Neutrophil (primary cell): ENCODE data around the gene CLEC17A.

Experiments used
- H3K27ac ChIP-seq: fragments of 200-600 bp; sonication (generic); 2 replicates; pipeline ENCODE4 v1.5.1; 2016; ENCODE audit warnings: mild to moderate bottlenecking, moderate library complexity
- H3K27me3 ChIP-seq: fragments of 200-600 bp; sonication (generic); 2 replicates; pipeline ENCODE4 v1.6.0; 2016; ENCODE audit warnings: mild to moderate bottlenecking
- H3K36me3 ChIP-seq: fragments of 200-600 bp; sonication (generic); 2 replicates; pipeline ENCODE4 v1.5.1; 2017
- H3K4me1 ChIP-seq, 2 experiments: fragments of 200-600 bp in 1 of 2; sonication (generic) in 1 of 2; 1 replicate in 1 of 2; 2 replicates in 1 of 2; pipeline versions ENCODE4 v1.5.1 to v1.6.1; 2013 to 2016; ENCODE audit warnings: low read depth in 1 of 2, low read length in 1 of 2, mild to moderate bottlenecking in 1 of 2, moderate library complexity in 1 of 2; ENCODE audit not compliant: control insufficient read depth in 1 of 2, insufficient read depth in 1 of 2
- H3K4me3 ChIP-seq, 2 experiments: fragments of 200-600 bp in 1 of 2; sonication (generic) in 1 of 2; 1 replicate in 1 of 2; 2 replicates in 1 of 2; pipeline ENCODE4 v1.5.1; 2013 to 2016; ENCODE audit warnings: low read depth in 1 of 2, low read length in 1 of 2, mild to moderate bottlenecking in 1 of 2, moderate library complexity in 1 of 2
- H3K9me3 ChIP-seq: fragments of 200-600 bp; sonication (generic); 2 replicates; pipeline ENCODE4 v1.5.1; 2016
- TF ChIP-seq, protein P1 (sequence below): fragments of 200-600 bp; sonication (generic); IDR thresholded peaks from 2 replicates; pipeline ENCODE4 v1.5.1; 2016; ENCODE audit warnings: antibody characterized with exemption

CLEC17A gene

GRCh38 chr19:14565298-14565679, 17.6 kb upstream of the CLEC17A start:
- TF ChIP-seq, protein P1, sequence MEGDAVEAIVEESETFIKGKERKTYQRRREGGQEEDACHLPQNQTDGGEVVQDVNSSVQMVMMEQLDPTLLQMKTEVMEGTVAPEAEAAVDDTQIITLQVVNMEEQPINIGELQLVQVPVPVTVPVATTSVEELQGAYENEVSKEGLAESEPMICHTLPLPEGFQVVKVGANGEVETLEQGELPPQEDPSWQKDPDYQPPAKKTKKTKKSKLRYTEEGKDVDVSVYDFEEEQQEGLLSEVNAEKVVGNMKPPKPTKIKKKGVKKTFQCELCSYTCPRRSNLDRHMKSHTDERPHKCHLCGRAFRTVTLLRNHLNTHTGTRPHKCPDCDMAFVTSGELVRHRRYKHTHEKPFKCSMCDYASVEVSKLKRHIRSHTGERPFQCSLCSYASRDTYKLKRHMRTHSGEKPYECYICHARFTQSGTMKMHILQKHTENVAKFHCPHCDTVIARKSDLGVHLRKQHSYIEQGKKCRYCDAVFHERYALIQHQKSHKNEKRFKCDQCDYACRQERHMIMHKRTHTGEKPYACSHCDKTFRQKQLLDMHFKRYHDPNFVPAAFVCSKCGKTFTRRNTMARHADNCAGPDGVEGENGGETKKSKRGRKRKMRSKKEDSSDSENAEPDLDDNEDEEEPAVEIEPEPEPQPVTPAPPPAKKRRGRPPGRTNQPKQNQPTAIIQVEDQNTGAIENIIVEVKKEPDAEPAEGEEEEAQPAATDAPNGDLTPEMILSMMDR, result no peak
- Histone ChIP-seq H3K27ac (no peak overlapping the region), H3K27me3 (no peaks in the 10 kb centered on the region), H3K4me1 (no peaks in the 10 kb centered on the region), H3K36me3 (peaks cover 40% of the 10 kb centered on the region), H3K4me3 (no peak overlapping the region), H3K9me3 (no peaks in the 10 kb centered on the region)

DNA sequence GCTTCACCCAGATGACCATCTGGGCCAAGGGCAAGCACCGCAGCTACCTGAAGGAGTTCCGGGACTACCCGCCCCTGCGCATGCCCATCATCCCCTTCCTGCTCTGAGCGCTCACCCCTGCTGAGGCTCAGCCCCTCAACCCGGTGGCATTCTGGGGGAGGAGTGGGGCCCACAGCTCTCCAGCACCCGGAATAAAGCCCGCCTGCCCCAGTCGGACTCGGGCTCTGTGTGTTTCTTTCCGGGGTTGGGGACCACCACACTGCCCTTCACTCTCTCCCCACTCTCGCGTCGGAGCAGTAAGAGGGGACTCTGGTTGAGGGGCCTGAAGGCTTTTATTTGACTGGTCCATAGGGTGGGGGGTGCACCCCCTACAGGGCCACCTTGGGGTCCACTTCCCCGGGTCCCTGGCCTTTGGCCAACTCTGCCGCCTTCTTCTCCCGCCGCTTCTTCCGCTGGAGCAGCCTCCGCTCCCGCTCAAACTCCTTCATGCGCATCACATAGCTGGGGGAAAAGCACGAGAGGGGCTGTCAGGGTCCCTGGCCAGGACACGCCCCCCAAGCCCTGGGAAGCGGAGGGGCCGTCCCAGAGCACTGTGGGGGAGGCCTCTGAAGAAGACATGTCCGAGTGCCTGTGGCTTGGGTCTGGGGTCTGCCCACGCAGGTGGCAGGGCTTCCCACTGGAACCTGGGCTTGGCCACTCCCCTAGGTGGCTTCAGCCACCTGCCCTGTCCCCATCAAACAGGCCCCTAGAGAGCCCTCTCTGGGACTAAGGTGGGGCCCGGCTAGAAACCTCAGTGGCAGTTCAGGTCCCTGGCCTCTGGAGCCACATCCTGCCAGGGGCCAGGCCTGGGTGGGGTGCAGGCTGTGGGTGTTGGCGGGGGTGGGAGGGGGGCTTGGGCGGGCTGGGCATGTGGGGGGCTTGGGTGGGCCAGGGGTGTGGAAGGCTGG, 16.8 kb upstream of the CLEC17A start:
- H3K36me3 ChIP-seq, result peaks cover 40% of the 10 kb centered on the region
- no peaks in the 10 kb centered on the region for H3K9me3 ChIP-seq
- H3K27me3 ChIP-seq, result no peaks in the 10 kb centered on the region
- H3K4me3 ChIP-seq, result no peak overlapping the region
- peaks cover 2 to 4% of the 10 kb centered on the region in 2 experiments for H3K4me1 ChIP-seq
- no peak overlapping the region for H3K27ac ChIP-seq
- TF ChIP-seq, protein P1, result no peak

- Histone ChIP-seq H3K36me3 (peaks cover 40% of the 10 kb centered on the region), H3K9me3 (no peaks in the 10 kb centered on the region), H3K4me3 (no peak overlapping the region), H3K4me1 (peaks cover 6 to 10% of the 10 kb centered on the region in 2 experiments), H3K27ac (no peak overlapping the region), H3K27me3 (no peaks in the 10 kb centered on the region)
- TF ChIP-seq, protein P1, result no peak
Observed at GRCh38 chr19:14566712-14567077, 16.2 kb upstream of the CLEC17A start.

DNA sequence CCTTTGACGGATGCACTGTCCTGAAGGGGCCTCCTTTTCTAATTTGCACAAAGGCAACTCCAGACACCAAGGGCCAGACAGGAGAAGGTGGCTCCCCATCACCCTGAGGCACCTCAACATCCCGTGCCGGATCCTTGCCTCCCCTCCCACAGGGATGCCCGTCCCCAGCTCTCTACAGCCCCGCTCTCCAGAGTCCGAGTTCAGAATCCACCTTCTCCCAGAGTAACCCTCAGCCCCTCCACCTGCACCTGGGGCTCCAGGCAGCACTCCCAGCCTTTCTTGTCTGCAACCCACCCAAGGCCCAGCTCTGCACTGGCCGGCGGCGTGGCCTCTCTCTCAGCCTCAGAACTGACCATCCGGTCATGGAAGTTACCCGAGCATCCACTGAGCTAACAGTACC, 15.8 kb upstream of the CLEC17A start:
- no peak overlapping the region for H3K27ac ChIP-seq
- H3K4me3 ChIP-seq, result no peak overlapping the region
- no peaks in the 10 kb centered on the region for H3K27me3 ChIP-seq
- peaks cover 8 to 12% of the 10 kb centered on the region in 2 experiments for H3K4me1 ChIP-seq
- TF ChIP-seq, protein P1, result no peak
- peaks cover 40% of the 10 kb centered on the region for H3K36me3 ChIP-seq
- H3K9me3 ChIP-seq, result no peaks in the 10 kb centered on the region

- peaks cover 17% of the 10 kb centered on the region for H3K36me3 ChIP-seq
- no peak overlapping the region for H3K27ac ChIP-seq
- peak overlapping the region; percentile 81 to 97 for H3K4me3 ChIP-seq
- H3K27me3 ChIP-seq, result no peaks in the 10 kb centered on the region
- peaks cover 20 to 29% of the 10 kb centered on the region in 2 experiments for H3K4me1 ChIP-seq
- H3K9me3 ChIP-seq, result no peaks in the 10 kb centered on the region
- TF ChIP-seq, protein P1, result no peak
Observed at GRCh38 chr19:14570864-14571527, 11.9 kb upstream of the CLEC17A start.
